Kidney (tissue), 14 donors: ENCODE data around the gene HES6. TPM values are rescaled to one million over a fixed set of nuclear protein-coding genes. Genes with fewer than 3 reads are reported as not detected.

Experiments
- DNase-seq, 5 donors: peaks; one replicate each; pipeline ENCODE4 v3.0.0-alpha.2; 2013 to 2020
- FAIRE-seq: peaks from 2 replicates; lab custom pipeline; 2012; peaks lifted over from hg19 to GRCh38; lab: Jason Lieb, UNC
- H3K27ac ChIP-seq, 2 donors: one replicate each; pipeline ENCODE4 v1.7.0; 2013; ENCODE audit warnings: low read depth in 2 of 2, low read length in 2 of 2, inconsistent platforms in 1 of 2
- H3K27me3 ChIP-seq: one replicate; pipeline ENCODE4 v1.7.1; 2013; ENCODE audit warnings: low read length, inconsistent platforms; ENCODE audit not compliant: control insufficient read depth, insufficient read depth
- H3K36me3 ChIP-seq, 3 donors: one replicate each; pipeline versions ENCODE4 v1.7.0 to v1.7.1; 2013; ENCODE audit warnings: low read length in 3 of 3, control low read depth in 1 of 3, inconsistent platforms in 1 of 3; ENCODE audit not compliant: insufficient read depth in 3 of 3, control insufficient read depth in 2 of 3
- H3K4me1 ChIP-seq, 3 donors: one replicate each; pipeline versions ENCODE4 v1.7.0 to v1.7.1; 2013; ENCODE audit warnings: low read length in 3 of 3, inconsistent platforms in 1 of 3, low read depth in 1 of 3; ENCODE audit not compliant: control insufficient read depth in 2 of 3, insufficient read depth in 2 of 3
- H3K4me3 ChIP-seq, 3 donors: one replicate each; pipeline versions ENCODE4 v1.7.0 to v1.8.1; 2013; ENCODE audit warnings: low read length in 3 of 3, control low read depth in 1 of 3, inconsistent platforms in 1 of 3
- H3K9ac ChIP-seq, 3 donors: one replicate each; pipeline versions ENCODE4 v1.7.0 to v1.7.1; 2013; ENCODE audit warnings: low read length in 3 of 3, control low read depth in 1 of 3, inconsistent platforms in 1 of 3
- H3K9me3 ChIP-seq, 3 donors: one replicate each; pipeline versions ENCODE4 v1.7.0 to v1.7.1; 2013; ENCODE audit warnings: low read length in 3 of 3, control low read depth in 1 of 3, inconsistent platforms in 1 of 3; ENCODE audit not compliant: control insufficient read depth in 2 of 3, insufficient read depth in 1 of 3
- CTCF ChIP-seq: IDR thresholded peaks from 3 replicates; pipeline ENCODE4 v1.5.1; 2012; ENCODE audit warnings: mild to moderate bottlenecking, moderate library complexity, borderline replicate concordance; ENCODE audit not compliant: insufficient read depth; ENCODE audit errors: extremely low read depth
- intact Hi-C: fragments of 100-400 bp; cut with DNase I; formaldehyde crosslinking; loops from one replicate; pipeline ENCODE4 v1.11.1; 2022
- polyA plus RNA-seq: library from polyadenylated mRNA; stranded (reverse); fragments of 350-450 nt; fragmentation: Illumina TruSeq; extraction: RNeasy Lipid Tissue Mini Kit (QIAGEN cat#74804); gene quantifications from one replicate; pipeline ENCODE4 v1.2.3, GENCODE V29; 2014; ENCODE audit warnings: low read depth, low replicate concordance; ENCODE audit not compliant: insufficient read depth
- total RNA-seq: library from RNA; stranded (reverse); fragmentation: NEBNext Ultra II Directional; extraction: Animal tissue kit (Norgen Biotek cat#: 25700); gene quantifications from one replicate; pipeline ENCODE4 v1.2.1, GENCODE V29; 2021
- donor health status: control.
- donor health status: control.
- donor health status: control.
- donor health status: control.
- donor health status: control.
- donor health status: DM: yes; HTN: yes; CAD: no.
- donor health status: Normal renal cell carcinoma (clear cell type).

HES6 gene
- total and polyA plus RNA-seq, 2 donors from 2014 or later: 5.2 to 5.5 TPM

- H3K4me1 ChIP-seq: no peaks in the 10 kb centered on the region
- H3K27me3 ChIP-seq: no peaks in the 10 kb centered on the region
- peaks cover 2 to 43% (median 40%) of the 10 kb centered on the region in 3 donors for H3K36me3 ChIP-seq
- no peak for FAIRE-seq
- intact Hi-C loops: no loop called here
- TF ChIP-seq CTCF: no peak
- H3K27ac ChIP-seq: no peak overlapping the region
- H3K4me3 ChIP-seq: no peak overlapping the region
- DNase-seq: peak in 3 of 5 donors; percentile 37 to 48 (median 41)
- no peaks in the 10 kb centered on the region for H3K9me3 ChIP-seq
- H3K9ac ChIP-seq: no peak overlapping the region
Measured at GRCh38 chr2:238250896-238251295, 11.1 kb upstream of the HES6 start.

- no peak overlapping the region for H3K4me3 ChIP-seq
- H3K4me1 ChIP-seq: peaks cover 0 to 4% (median 3%) of the 10 kb centered on the region in 3 donors
- no peaks in the 10 kb centered on the region for H3K27me3 ChIP-seq
- FAIRE-seq (no peak), DNase-seq (peak in 2 of 5 donors; percentile 52 to 57)
- no peak overlapping the region for H3K9ac ChIP-seq
- no peak for TF ChIP-seq CTCF
- peaks cover 0 to 36% (median 25%) of the 10 kb centered on the region in 3 donors for H3K36me3 ChIP-seq
- no peak overlapping the region for H3K27ac ChIP-seq
- no peaks in the 10 kb centered on the region for H3K9me3 ChIP-seq
- intact Hi-C loops: no loop called here
Measured at GRCh38 chr2:238247841-238248453, 8.1 kb upstream of the HES6 start.

GRCh38 chr2:238247002-238247822 lies 7.4 kb upstream of the HES6 start:
- Histone ChIP-seq H3K4me1 (peaks cover 0 to 11% (median 10%) of the 10 kb centered on the region in 3 donors), H3K9me3 (no peaks in the 10 kb centered on the region), H3K36me3 (peaks cover 0 to 28% (median 24%) of the 10 kb centered on the region in 3 donors), H3K27me3 (no peaks in the 10 kb centered on the region), H3K4me3 (no peak overlapping the region), H3K9ac (no peak overlapping the region), H3K27ac (no peak overlapping the region)
- FAIRE-seq (no peak), DNase-seq (no peak)
- no peak for TF ChIP-seq CTCF
- intact Hi-C loops: no loop called here
